ENCODE measurements around the gene TNF.

Gene TNF

GRCh38 chr6:31573239-31574105, 1.9 kb upstream of the TNF start:
- DNase-seq: no peak

- no peak for DNase-seq
Measured at GRCh38 chr6:31574106-31575061, 981 bp upstream of the TNF start.

GRCh38 chr6:31575952-31576685, 754 bp downstream of the TNF start:
- no peak for DNase-seq

- no peak for DNase-seq
Measured at GRCh38 chr6:31576897-31577578, 1.7 kb downstream of the TNF start.

- DNase-seq: no peak
Measured at GRCh38 chr6:31577579-31577966, 2.2 kb downstream of the TNF start.

GRCh38 chr6:31578184-31579118, 3.1 kb downstream of the TNF start:
- no peak for DNase-seq

GRCh38 chr6:31579119-31579505, 3.7 kb downstream of the TNF start:
- no peak for DNase-seq

GRCh38 chr6:31579546-31580437, 4.4 kb downstream of the TNF start:
- no peak for DNase-seq

GRCh38 chr6:31580438-31580740, 5.0 kb downstream of the TNF start:
- DNase-seq: no peak

- peak; percentile 70 for DNase-seq
Measured at GRCh38 chr6:31580807-31581433, 5.6 kb downstream of the TNF start.

GRCh38 chr6:31581434-31582229, 6.3 kb downstream of the TNF start:
- DNase-seq: no peak

- no peak for DNase-seq
Measured at GRCh38 chr6:31582230-31582643, 6.9 kb downstream of the TNF start, which contains the start of gene LTB. TSS of gene LTB (minus strand) at chr6:31582424. CDS start at chr6:31582417, 7 bp downstream.

GRCh38 chr6:31585491-31585890, 10.1 kb downstream of the TNF start:
- DNase-seq: no peak

- no peak for DNase-seq
Measured at GRCh38 chr6:31586008-31586407, 10.6 kb downstream of the TNF start, which contains the start of gene LST1. TSS of gene LST1 (plus strand) at chr6:31586277. CDS start at chr6:31587300, 1,023 bp downstream.

GRCh38 chr6:31586599-31587281, 11.4 kb downstream of the TNF start:
- DNase-seq: no peak

- no peak for DNase-seq
Measured at GRCh38 chr6:31587791-31588777, 12.7 kb downstream of the TNF start.
